A549 (cell line): Measurements from ENCODE around the gene FOSL2. TPM values are rescaled to one million over a fixed set of nuclear protein-coding genes. Genes with fewer than 3 reads are reported as not detected.

ENCODE experiments used
- ATAC-seq, 2 experiments: fragments of 200-7000 bp in 1 of 2; fragments of >200 bp in 1 of 2; cut with Nextera tagmentation in 1 of 2; cut with Tn5 transposase in 1 of 2; 3 replicates each; pipeline versions ENCODE4 v1.8.0 to v1.9.1; 2018 to 2020; ENCODE audit warnings: mild to moderate bottlenecking in 1 of 2, moderate library complexity in 1 of 2
- CTCF ChIA-PET: fragments of 300-600 bp; sonication (Branson Sonifier 250); formaldehyde crosslinking; extraction: SDS; loops from one replicate; lab custom pipeline; 2021; ENCODE audit warnings: antibody characterized with exemption, inconsistent platforms; lab: Yijun Ruan, JAX
- POLR2A ChIA-PET: fragments of 350-600 bp; formaldehyde crosslinking; extraction: SDS; loops from one replicate; lab custom pipeline; 2021; ENCODE audit warnings: antibody characterized with exemption, inconsistent platforms; lab: Yijun Ruan, JAX
- DNase-seq, 2 experiments: peaks; one replicate each; pipeline versions ENCODE4 v3.0.0 to v3.0.0-alpha.2; 2011 to 2016; ENCODE audit warnings: low read depth in 1 of 2, low spot score in 1 of 2
- FAIRE-seq: peaks from 2 replicates; lab custom pipeline; 2011; peaks lifted over from hg19 to GRCh38; lab: Jason Lieb, UNC
- H3K27ac ChIP-seq, 2 experiments: fragments of >200 bp; sonication (Bioruptor Twin); formaldehyde crosslinking; 3 replicates each; pipeline ENCODE4 v1.5.1; 2016 to 2017
- H3K4me1 ChIP-seq: fragments of >200 bp; sonication (Bioruptor Twin); formaldehyde crosslinking; 3 replicates; pipeline ENCODE4 v1.6.1; 2016
- H3K4me2 ChIP-seq: fragments of >200 bp; sonication (Bioruptor Twin); formaldehyde crosslinking; 3 replicates; pipeline ENCODE4 v1.6.1; 2016
- H3K4me3 ChIP-seq: fragments of >200 bp; sonication (Bioruptor Twin); formaldehyde crosslinking; 3 replicates; pipeline ENCODE4 v1.5.1; 2016
- H3K9me3 ChIP-seq: fragments of >200 bp; sonication (Bioruptor Twin); formaldehyde crosslinking; 3 replicates; pipeline ENCODE4 v1.6.1; 2016
- BCL3 ChIP-seq: fragments of >200 bp; sonication (Bioruptor Twin); formaldehyde crosslinking; IDR thresholded peaks from 3 replicates; pipeline ENCODE4 v1.6.1; 2016
- BHLHE40 ChIP-seq: IDR thresholded peaks from 2 replicates; pipeline ENCODE4 v1.6.1; 2012; ENCODE audit warnings: low read depth, low read length, inconsistent platforms
- CEBPB ChIP-seq, 2 experiments: fragments of >200 bp in 1 of 2; sonication (Bioruptor Twin) in 1 of 2; formaldehyde crosslinking in 1 of 2; IDR thresholded peaks; 2 replicates each; pipeline ENCODE4 v1.6.1; 2012 to 2016
- CHD2 ChIP-seq: fragments of 150-350 bp; IDR thresholded peaks from 2 replicates; pipeline ENCODE4 v1.6.1; 2014; ENCODE audit warnings: low read length; ENCODE audit not compliant: partially characterized antibody
- CHD4 ChIP-seq: fragments of 200-600 bp; sonication (generic); IDR thresholded peaks from 2 replicates; pipeline ENCODE4 v1.6.1; 2016; ENCODE audit warnings: antibody characterized with exemption, mild to moderate bottlenecking, borderline replicate concordance
- EHMT2 ChIP-seq: fragments of 200-600 bp; sonication (generic); IDR thresholded peaks from 2 replicates; pipeline ENCODE4 v1.6.1; 2016; ENCODE audit warnings: antibody characterized with exemption, low read depth, mild to moderate bottlenecking, moderate library complexity
- ESRRA ChIP-seq: fragments of 150-350 bp; IDR thresholded peaks from 2 replicates; pipeline ENCODE4 v1.6.1; 2014; ENCODE audit warnings: mild to moderate bottlenecking, low read length, borderline replicate concordance
- FOSB ChIP-seq: fragments of 250-450 bp; sonication (Bioruptor Pico); IDR thresholded peaks from 2 replicates; pipeline ENCODE4 v1.5.0; 2020; ENCODE audit warnings: mild to moderate bottlenecking, moderate library complexity
- FOXS1 ChIP-seq: fragments of 250-450 bp; sonication (Bioruptor Pico); IDR thresholded peaks from 2 replicates; pipeline ENCODE4 v1.5.0; 2020; ENCODE audit warnings: mild to moderate bottlenecking, moderate library complexity
- HDAC2 ChIP-seq: fragments of 200-600 bp; sonication (generic); IDR thresholded peaks from 2 replicates; pipeline ENCODE4 v1.6.1; 2016
- HES2 ChIP-seq: fragments of >200 bp; sonication (Bioruptor Twin); formaldehyde crosslinking; IDR thresholded peaks from 2 replicates; pipeline ENCODE4 v1.6.1; 2016
- HMGXB4 ChIP-seq: fragments of 250-450 bp; sonication (Bioruptor Pico); IDR thresholded peaks from 2 replicates; pipeline ENCODE4 v1.5.0; 2021; ENCODE audit warnings: mild to moderate bottlenecking, moderate library complexity, borderline replicate concordance
- HOXA7 ChIP-seq: fragments of 250-450 bp; sonication (Bioruptor Pico); IDR thresholded peaks from 2 replicates; pipeline ENCODE4 v1.5.0; 2020; ENCODE audit warnings: mild to moderate bottlenecking, moderate library complexity
- HOXB5 ChIP-seq: fragments of 250-450 bp; sonication (Bioruptor Pico); IDR thresholded peaks from 2 replicates; pipeline ENCODE4 v1.5.0; 2020; ENCODE audit warnings: mild to moderate bottlenecking, moderate library complexity
- JUN ChIP-seq, 2 experiments: fragments of >200 bp; sonication (Bioruptor Twin); formaldehyde crosslinking; IDR thresholded peaks; 2 replicates in 1 of 2; 3 replicates in 1 of 2; pipeline ENCODE4 v1.6.1; 2016 to 2017
- MAFK ChIP-seq: fragments of 450-650 bp; IDR thresholded peaks from 2 replicates; pipeline ENCODE4 v1.6.1; 2014; ENCODE audit not compliant: partially characterized antibody
- MAX ChIP-seq: IDR thresholded peaks from 2 replicates; pipeline ENCODE4 v1.6.1; 2012
- MAZ ChIP-seq: fragments of 150-350 bp; IDR thresholded peaks from 2 replicates; pipeline ENCODE4 v1.6.1; 2014; ENCODE audit warnings: antibody characterized with exemption, low read depth, low read length, borderline replicate concordance
- NPAS2 ChIP-seq: fragments of 250-450 bp; sonication (Bioruptor Pico); IDR thresholded peaks from 2 replicates; pipeline ENCODE4 v1.8.0; 2022; ENCODE audit warnings: mild to moderate bottlenecking, moderate library complexity, borderline replicate concordance
- PBX3 ChIP-seq: IDR thresholded peaks from 2 replicates; pipeline ENCODE4 v1.6.1; 2012
- POLR2A ChIP-seq: IDR thresholded peaks from 2 replicates; pipeline ENCODE4 v1.6.1; 2012; ENCODE audit warnings: mild to moderate bottlenecking, low read length
- RCOR1 ChIP-seq: fragments of 150-350 bp; IDR thresholded peaks from 2 replicates; pipeline ENCODE4 v1.6.1; 2014; ENCODE audit warnings: antibody characterized with exemption, low read length, low read depth
- SMC3 ChIP-seq: fragments of >200 bp; sonication (Bioruptor Twin); formaldehyde crosslinking; IDR thresholded peaks from 3 replicates; pipeline ENCODE4 v1.6.1; 2018; ENCODE audit warnings: inconsistent platforms
- SREBF2 ChIP-seq: fragments of 450-650 bp; IDR thresholded peaks from 2 replicates; pipeline ENCODE4 v1.6.1; 2014; ENCODE audit warnings: mild to moderate bottlenecking, moderate library complexity
- TFCP2L1 ChIP-seq: fragments of 250-450 bp; sonication (Bioruptor Pico); IDR thresholded peaks from 2 replicates; pipeline ENCODE4 v1.5.0; 2021; ENCODE audit warnings: mild to moderate bottlenecking
- TP53 ChIP-seq: fragments of 250-450 bp; sonication (Bioruptor Pico); IDR thresholded peaks from 2 replicates; pipeline ENCODE4 v1.5.0; 2021; ENCODE audit warnings: mild to moderate bottlenecking, moderate library complexity
- ZFP36 ChIP-seq: fragments of 450-650 bp; IDR thresholded peaks from 2 replicates; pipeline ENCODE4 v1.6.1; 2014; ENCODE audit warnings: borderline replicate concordance; ENCODE audit not compliant: partially characterized antibody
- WGBS: methylation state at CpG from one replicate; pipeline ENCODE4 v1.1.6; 2017; ENCODE audit errors: missing lambda C conversion rate; 5-methylcytosine and 5-hydroxymethylcytosine counted together
- polyA plus RNA-seq, 4 experiments: library from polyadenylated mRNA; depleted of rRNA in 3 of 4; stranded (reverse); fragments of >200 nt; fragmentation: RNase III in 1 of 4; extraction: RNeasy Plus Mini Kit Qiagen cat#74134 plus additional on column Dnase treatment in 1 of 4; gene quantifications; 2 replicates in 3 of 4; 3 replicates in 1 of 4; pipeline ENCODE4 v1.2.3, GENCODE V29; 2011 to 2017

Gene FOSL2
- polyA plus RNA-seq, 2 of the 4 experiments (the other 2 are of a cell fraction): 45.7 to 73.4 TPM

GRCh38 chr2:28424799-28425463 lies 32.3 kb downstream of the FOSL2 start:
- Histone ChIP-seq H3K27ac (no peak overlapping the region), H3K4me3 (no peak overlapping the region), H3K9me3 (no peaks in the 10 kb centered on the region), H3K4me1 (peaks cover 28% of the 10 kb centered on the region; the same call in 2 of the 3 replicates)
- CTCF ChIA-PET: interaction anchor here (0.8 to 1.7 kb wide), 3 partner anchors 20 to 741 kb away, joined by 4 to 6 read pairs (median 5); no protein-coding TSS in a partner anchor
- ATAC-seq: no peak
- no peak for TF ChIP-seq MAFK
- no peak for TF ChIP-seq POLR2A
- TF ChIP-seq BHLHE40: no peak
- TF ChIP-seq ZFP36: no peak
- no peak for TF ChIP-seq NPAS2 (CRISPR knock-in tag)
- TF ChIP-seq RCOR1: no peak
- no peak for TF ChIP-seq CEBPB (IDR thresholded peaks at IDR 0.05)
- no peak for TF ChIP-seq HMGXB4
- no peak for TF ChIP-seq TP53 (CRISPR knock-in tag)
- no peak for TF ChIP-seq HOXB5 (CRISPR knock-in tag)
- no peak for TF ChIP-seq SREBF2
- TF ChIP-seq, all 56 proteins: peak for 0
- WGBS: 95% methylated on average over 2 of the region's 2 CpGs
- FAIRE-seq (peak; percentile 28), DNase-seq (no peak)
- POLR2A ChIA-PET: interaction anchor here (0.5 kb wide), 1 partner anchor 658 kb away, joined by 3 read pairs; no protein-coding TSS in a partner anchor
- H3K4me2 ChIP-seq: no peak overlapping the region

- 87% methylated on average over 5 of the region's 5 CpGs for WGBS
- TF ChIP-seq HDAC2: no peak
- no peak for TF ChIP-seq RCOR1
- TF ChIP-seq TFCP2L1: no peak
- no peak for TF ChIP-seq CEBPB (IDR thresholded peaks at IDR 0.05)
- TF ChIP-seq, all 56 proteins: peak for 0
- Histone ChIP-seq H3K4me3 (no peak overlapping the region), H3K4me2 (no peak overlapping the region), H3K27ac (no peak overlapping the region), H3K4me1 (peaks cover 28% of the 10 kb centered on the region; the same call in 2 of the 3 replicates), H3K9me3 (no peaks in the 10 kb centered on the region)
- ChIA-PET POLR2A (interaction anchor here (0.5 kb wide), 1 partner anchor 658 kb away, joined by 3 read pairs; no protein-coding TSS in a partner anchor), CTCF (interaction anchor here (0.8 to 1.7 kb wide), 3 partner anchors 20 to 742 kb away, joined by 4 to 6 read pairs (median 5); no protein-coding TSS in a partner anchor)
- FAIRE-seq (no peak), DNase-seq (no peak), ATAC-seq (no peak)
Measured at GRCh38 chr2:28425464-28425835, 32.8 kb downstream of the FOSL2 start.

GRCh38 chr2:28427741-28428415 lies 35.2 kb downstream of the FOSL2 start:
- no peak for FAIRE-seq
- H3K27ac ChIP-seq: peak overlapping the region; percentile 22 to 72; a peak in 3 of 6 replicates
- POLR2A ChIA-PET: interaction anchor here (0.8 kb wide), 1 partner anchor 12 kb away, joined by 3 read pairs; no protein-coding TSS in a partner anchor

More at GRCh38 chr2:28427741-28428415, 35.2 kb downstream of the FOSL2 start:
- ATAC-seq (no peak), DNase-seq (no peak)
- H3K4me2 ChIP-seq: no peak overlapping the region
- H3K9me3 ChIP-seq: peaks cover 2% of the 10 kb centered on the region; the same call in 1 of the 3 replicates
- peaks cover 28% of the 10 kb centered on the region; the same call in 2 of the 3 replicates for H3K4me1 ChIP-seq
- CTCF ChIA-PET: interaction anchor here (0.8 to 2.7 kb wide), 7 partner anchors 8 to 705 kb away, joined by 3 to 17 read pairs (median 4); no protein-coding TSS in a partner anchor
- H3K4me3 ChIP-seq: no peak overlapping the region
- WGBS: 87% methylated on average over 10 of the region's 10 CpGs
- TF ChIP-seq JUN (IDR thresholded peaks at IDR 0.05): no peak
- no peak for TF ChIP-seq HES2
- TF ChIP-seq PBX3: no peak
- no peak for TF ChIP-seq BHLHE40
- TF ChIP-seq BCL3: no peak
- no peak for TF ChIP-seq EHMT2
- no peak for TF ChIP-seq HOXA7 (CRISPR knock-in tag)
- no peak for TF ChIP-seq SMC3
- TF ChIP-seq FOXS1: no peak
- no peak for TF ChIP-seq MAZ
- no peak for TF ChIP-seq FOSB
- no peak for TF ChIP-seq HDAC2
- no peak for TF ChIP-seq ZFP36
- no peak for TF ChIP-seq MAX
- no peak for TF ChIP-seq CHD4
- TF ChIP-seq ESRRA: no peak
- no peak for TF ChIP-seq CHD2
